ENCODE results near the gene ARHGAP6.

The ARHGAP6 gene

DNA sequence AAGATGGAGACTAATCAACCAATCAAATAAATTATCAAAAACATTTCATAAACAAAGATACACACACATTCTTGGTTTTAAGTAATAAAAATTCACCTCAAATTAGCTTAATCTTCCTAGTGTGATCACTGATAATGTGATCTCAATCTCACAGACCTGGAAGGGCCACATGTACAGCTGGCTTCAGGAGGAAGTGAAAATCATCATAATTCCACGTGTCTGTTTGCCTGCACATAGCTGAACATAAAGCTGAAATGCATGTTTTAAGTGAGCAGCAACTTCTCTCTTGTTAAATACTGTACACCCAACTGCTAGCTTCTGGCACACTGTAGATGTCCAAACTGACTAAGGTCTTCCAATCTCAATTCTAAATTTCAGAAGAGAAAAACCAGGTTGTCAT lies 53.8 kb downstream of the ARHGAP6 start:
- Histone ChIP-seq H3K27me3 (ENCODE audit: insufficient read depth, low read depth, severe bottlenecking) (peaks cover 31% of the 10 kb centered on the region), H3K4me3 (ENCODE audit: low read depth, low read length) (no peak overlapping the region), H3K9me3 (ENCODE audit: severe bottlenecking) (no peaks in the 10 kb centered on the region), H3K27ac (no peak overlapping the region), H3K36me3 (no peaks in the 10 kb centered on the region)
- DNase-seq: no peak
- TF ChIP-seq, protein P1, sequence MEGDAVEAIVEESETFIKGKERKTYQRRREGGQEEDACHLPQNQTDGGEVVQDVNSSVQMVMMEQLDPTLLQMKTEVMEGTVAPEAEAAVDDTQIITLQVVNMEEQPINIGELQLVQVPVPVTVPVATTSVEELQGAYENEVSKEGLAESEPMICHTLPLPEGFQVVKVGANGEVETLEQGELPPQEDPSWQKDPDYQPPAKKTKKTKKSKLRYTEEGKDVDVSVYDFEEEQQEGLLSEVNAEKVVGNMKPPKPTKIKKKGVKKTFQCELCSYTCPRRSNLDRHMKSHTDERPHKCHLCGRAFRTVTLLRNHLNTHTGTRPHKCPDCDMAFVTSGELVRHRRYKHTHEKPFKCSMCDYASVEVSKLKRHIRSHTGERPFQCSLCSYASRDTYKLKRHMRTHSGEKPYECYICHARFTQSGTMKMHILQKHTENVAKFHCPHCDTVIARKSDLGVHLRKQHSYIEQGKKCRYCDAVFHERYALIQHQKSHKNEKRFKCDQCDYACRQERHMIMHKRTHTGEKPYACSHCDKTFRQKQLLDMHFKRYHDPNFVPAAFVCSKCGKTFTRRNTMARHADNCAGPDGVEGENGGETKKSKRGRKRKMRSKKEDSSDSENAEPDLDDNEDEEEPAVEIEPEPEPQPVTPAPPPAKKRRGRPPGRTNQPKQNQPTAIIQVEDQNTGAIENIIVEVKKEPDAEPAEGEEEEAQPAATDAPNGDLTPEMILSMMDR (IDR thresholded peaks at IDR 0.05; ENCODE audit: low read depth, low read length): no peak

GRCh38 chrX:11611161-11611560 lies 54.6 kb downstream of the ARHGAP6 start:
- Histone ChIP-seq H3K27me3 (ENCODE audit: insufficient read depth, low read depth, severe bottlenecking) (peaks cover 32% of the 10 kb centered on the region), H3K36me3 (no peaks in the 10 kb centered on the region), H3K27ac (no peak overlapping the region), H3K4me3 (ENCODE audit: low read depth, low read length) (no peak overlapping the region), H3K9me3 (ENCODE audit: severe bottlenecking) (no peaks in the 10 kb centered on the region)
- DNase-seq: no peak
- TF ChIP-seq, protein P1 (IDR thresholded peaks at IDR 0.05; ENCODE audit: low read depth, low read length): no peak

DNA sequence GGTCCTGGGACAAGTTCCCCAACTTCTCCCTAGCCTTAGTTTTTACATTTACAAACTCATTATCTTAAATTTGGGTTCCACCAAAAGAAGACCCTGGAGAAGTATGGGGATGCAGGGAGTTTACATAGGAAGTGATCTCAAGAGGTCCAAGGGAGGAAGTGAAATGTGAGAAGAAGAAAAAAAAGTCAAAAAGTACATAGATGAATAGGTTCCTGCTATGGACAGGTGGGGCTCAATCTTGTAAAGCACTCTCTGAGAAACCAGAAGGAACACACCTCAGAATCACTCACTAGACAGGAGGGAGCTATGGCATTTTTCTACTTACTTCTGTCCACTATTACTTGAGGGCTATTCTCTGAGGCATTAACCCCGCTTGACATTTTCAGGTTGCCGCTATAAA lies 56.6 kb downstream of the ARHGAP6 start:
- Histone ChIP-seq H3K27ac (no peak overlapping the region), H3K36me3 (no peaks in the 10 kb centered on the region), H3K9me3 (ENCODE audit: severe bottlenecking) (no peaks in the 10 kb centered on the region), H3K27me3 (ENCODE audit: insufficient read depth, low read depth, severe bottlenecking) (peaks cover 31% of the 10 kb centered on the region), H3K4me3 (ENCODE audit: low read depth, low read length) (no peak overlapping the region)
- TF ChIP-seq, protein P1 (IDR thresholded peaks at IDR 0.05; ENCODE audit: low read depth, low read length): no peak
- no peak for DNase-seq

- DNase-seq: no peak
- no peak overlapping the region for H3K4me3 ChIP-seq (ENCODE audit: low read depth, low read length)
- H3K9me3 ChIP-seq (ENCODE audit: severe bottlenecking): no peaks in the 10 kb centered on the region
- H3K36me3 ChIP-seq: no peaks in the 10 kb centered on the region
- H3K27me3 ChIP-seq (ENCODE audit: insufficient read depth, low read depth, severe bottlenecking): peaks cover 27% of the 10 kb centered on the region
- no peak overlapping the region for H3K27ac ChIP-seq
- TF ChIP-seq, protein P1 (IDR thresholded peaks at IDR 0.05; ENCODE audit: low read depth, low read length): no peak
Measured at GRCh38 chrX:11606408-11606807, 59.3 kb downstream of the ARHGAP6 start.

GRCh38 chrX:11600578-11600977 lies 65.1 kb downstream of the ARHGAP6 start:
- H3K27ac ChIP-seq: no peak overlapping the region
- TF ChIP-seq, protein P1 (IDR thresholded peaks at IDR 0.05; ENCODE audit: low read depth, low read length): no peak
- no peak for DNase-seq
- H3K4me3 ChIP-seq (ENCODE audit: low read depth, low read length): no peak overlapping the region
- H3K9me3 ChIP-seq (ENCODE audit: severe bottlenecking): no peaks in the 10 kb centered on the region
- peaks cover 15% of the 10 kb centered on the region for H3K27me3 ChIP-seq (ENCODE audit: insufficient read depth, low read depth, severe bottlenecking)
- H3K36me3 ChIP-seq: no peaks in the 10 kb centered on the region

GRCh38 chrX:11597479-11597878 lies 68.2 kb downstream of the ARHGAP6 start:
- DNase-seq: no peak
- no peak overlapping the region for H3K27ac ChIP-seq
- TF ChIP-seq, protein P1 (IDR thresholded peaks at IDR 0.05; ENCODE audit: low read depth, low read length): no peak
- H3K36me3 ChIP-seq: no peaks in the 10 kb centered on the region
- H3K4me3 ChIP-seq (ENCODE audit: low read depth, low read length): no peak overlapping the region
- no peaks in the 10 kb centered on the region for H3K9me3 ChIP-seq (ENCODE audit: severe bottlenecking)
- H3K27me3 ChIP-seq (ENCODE audit: insufficient read depth, low read depth, severe bottlenecking): peaks cover 28% of the 10 kb centered on the region

Measured in WERI-Rb-1 (cell line).